AG04450 (cell line): Measurements from ENCODE around the gene STARD13. TPM values are rescaled to one million over a fixed set of nuclear protein-coding genes. Genes with fewer than 3 reads are reported as not detected.

ENCODE experiments used
- CTCF ChIA-PET: fragments of 300-600, 350-600 bp; formaldehyde crosslinking; extraction: SDS; loops from one replicate; lab custom pipeline; 2022; ENCODE audit warnings: antibody characterized with exemption, inconsistent platforms; lab: Charles Lee
- POLR2A ChIA-PET: fragments of 350-600 bp; formaldehyde crosslinking; extraction: SDS; loops from one replicate; lab custom pipeline; 2021; ENCODE audit warnings: antibody characterized with exemption, inconsistent platforms; lab: Yijun Ruan, JAX
- DNase-seq: peaks from one replicate; pipeline ENCODE4 v3.0.0-alpha.2; 2011; ENCODE audit warnings: low read depth, low spot score
- H3K27ac ChIP-seq: one replicate; pipeline ENCODE4 v1.5.1; 2012; ENCODE audit warnings: low read depth, low read length, control low read depth
- H3K27me3 ChIP-seq: one replicate; pipeline ENCODE4 v1.6.0; 2012; ENCODE audit warnings: low read length; ENCODE audit not compliant: control insufficient read depth, insufficient read depth
- H3K4me3 ChIP-seq: 2 replicates; pipeline ENCODE4 v1.5.1; 2011; ENCODE audit warnings: mild to moderate bottlenecking, low read depth, low read length, control low read depth
- H3K9me3 ChIP-seq: 2 replicates; pipeline ENCODE4 v1.5.1; 2012; ENCODE audit warnings: low read length; ENCODE audit not compliant: control insufficient read depth, insufficient read depth
- CTCF ChIP-seq: IDR thresholded peaks from 2 replicates; pipeline ENCODE4 v1.5.1; 2011; ENCODE audit warnings: low read depth, low read length, control low read depth, inconsistent platforms
- polyA plus RNA-seq: library from polyadenylated mRNA; depleted of rRNA; stranded (reverse); fragments of >200 nt; gene quantifications from 2 replicates; pipeline ENCODE4 v1.2.3, GENCODE V29; 2011

STARD13 gene
- polyA plus RNA-seq, 1 experiment, result 27.7 TPM

GRCh38 chr13:33256148-33256840 lies 29.3 kb downstream of the STARD13 start:
- Histone ChIP-seq H3K9me3 (no peaks in the 10 kb centered on the region), H3K27me3 (no peaks in the 10 kb centered on the region), H3K4me3 (no peak overlapping the region), H3K27ac (no peak overlapping the region)
- POLR2A ChIA-PET, result no interaction called here
- CTCF ChIA-PET, result interaction anchor here (0.8 to 1.5 kb wide), 2 partner anchors 13 to 28 kb away, joined by 3 read pairs; no protein-coding TSS in a partner anchor
- no peak for DNase-seq
- TF ChIP-seq CTCF, result no peak

- ChIA-PET CTCF (interaction anchor here (1.0 kb wide), 1 partner anchor 8 kb away, joined by 3 read pairs; no protein-coding TSS in a partner anchor), POLR2A (interaction anchor here (0.8 to 1.1 kb wide), 2 partner anchors 22 to 27 kb away, joined by 4 to 5 read pairs; no protein-coding TSS in a partner anchor)
- TF ChIP-seq CTCF, result no peak
- DNase-seq, result no peak
- H3K27me3 ChIP-seq, result no peaks in the 10 kb centered on the region
- no peaks in the 10 kb centered on the region for H3K9me3 ChIP-seq
- no peak overlapping the region for H3K4me3 ChIP-seq
- peak overlapping the region; percentile 43 for H3K27ac ChIP-seq
Measured at GRCh38 chr13:33252135-33252534, 33.4 kb downstream of the STARD13 start.

GRCh38 chr13:33251131-33251661 lies 34.4 kb downstream of the STARD13 start:
- H3K4me3 ChIP-seq, result no peak overlapping the region
- ChIA-PET POLR2A (interaction anchor here (0.8 to 1.1 kb wide), 3 partner anchors 21 to 34 kb away, joined by 4 to 8 read pairs (median 5); partner anchors contain the start of gene STARD13), CTCF (interaction anchor here (1.0 kb wide), 1 partner anchor 9 kb away, joined by 3 read pairs; no protein-coding TSS in a partner anchor)
- no peaks in the 10 kb centered on the region for H3K27me3 ChIP-seq
- TF ChIP-seq CTCF, result no peak
- H3K9me3 ChIP-seq, result no peaks in the 10 kb centered on the region
- peak; percentile 97 for DNase-seq
- no peak overlapping the region for H3K27ac ChIP-seq

- ChIA-PET POLR2A (interaction anchor here (1.0 kb wide), 1 partner anchor 35 kb away, joined by 8 read pairs; the partner anchor contains the start of gene STARD13), CTCF (no interaction called here)
- no peaks in the 10 kb centered on the region for H3K9me3 ChIP-seq
- H3K27me3 ChIP-seq, result no peaks in the 10 kb centered on the region
- peak overlapping the region; percentile 77 for H3K27ac ChIP-seq
- DNase-seq, result no peak
- no peak for TF ChIP-seq CTCF
- no peak overlapping the region for H3K4me3 ChIP-seq
Measured at GRCh38 chr13:33250609-33251008, 34.9 kb downstream of the STARD13 start.

- H3K4me3 ChIP-seq, result no peak overlapping the region
- no peaks in the 10 kb centered on the region for H3K9me3 ChIP-seq
- peak overlapping the region; percentile 53 for H3K27ac ChIP-seq
- CTCF ChIA-PET, result no interaction called here
- DNase-seq, result no peak
- POLR2A ChIA-PET, result no interaction called here
- no peaks in the 10 kb centered on the region for H3K27me3 ChIP-seq
- TF ChIP-seq CTCF, result no peak
Measured at GRCh38 chr13:33249894-33250293, 35.7 kb downstream of the STARD13 start.
